ENCODE data around the gene NRL. TPM values are rescaled to one million over a fixed set of nuclear protein-coding genes. Genes with fewer than 3 reads are reported as not detected.

The NRL gene
- total and polyA plus RNA-seq, 9 of the 15 experiments (the other 6 are each of a cell fraction or from before 2014, with no cell fraction given) = 0.07 to 2.7 (median 1.4) TPM; not detected in 1

DNA sequence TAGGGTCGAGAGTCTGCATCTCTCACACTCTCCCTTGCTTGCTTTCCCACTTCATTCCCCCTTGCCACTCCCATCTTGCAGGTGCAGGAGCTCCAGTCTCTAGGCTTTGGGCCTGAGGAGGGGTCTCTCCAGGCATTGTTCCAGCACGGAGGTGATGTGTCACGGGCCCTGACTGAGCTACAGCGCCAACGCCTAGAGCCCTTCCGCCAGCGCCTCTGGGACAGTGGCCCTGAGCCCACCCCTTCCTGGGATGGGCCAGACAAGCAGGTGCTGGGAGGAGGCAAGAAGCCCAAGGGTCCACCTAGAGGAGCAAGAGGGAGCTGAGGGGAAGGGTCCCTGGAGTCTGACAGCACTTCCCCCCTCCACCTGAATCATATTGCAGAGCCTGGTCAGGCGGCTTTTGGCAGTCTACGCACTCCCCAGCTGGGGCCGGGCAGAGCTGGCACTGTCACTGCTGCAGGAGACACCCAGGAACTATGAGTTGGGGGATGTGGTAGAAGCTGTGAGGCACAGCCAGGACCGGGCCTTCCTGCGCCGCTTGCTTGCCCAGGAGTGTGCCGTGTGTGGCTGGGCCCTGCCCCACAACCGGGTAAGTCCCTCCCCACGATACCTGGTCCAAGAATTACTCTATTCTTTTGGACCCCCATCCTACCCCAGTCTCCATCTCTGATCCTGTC lies 36.8 kb upstream of the NRL start:
- in situ Hi-C loops (cut with MboI) (no loop called here), intact Hi-C loops (cut with micrococcal nuclease) (no loop called here)
- no peak overlapping the region for H3K9ac ChIP-seq (ENCODE audit: insufficient read depth in 1 of 2, low read depth in 2 of 2, low read length in 2 of 2)
- no peak for DNase-seq (ENCODE audit: extremely low read depth in 1 of 4, low spot score in 3 of 4)
- H3K9me1 ChIP-seq (ENCODE audit: control insufficient read depth, insufficient read depth, low read length) = no peaks in the 10 kb centered on the region
- BruUV-seq (replicated peaks) = no TSS peak
- no peak for ATAC-seq
- H3K36me3 ChIP-seq (ENCODE audit: control insufficient read depth, insufficient read depth, low read length) = peaks cover 60% of the 10 kb centered on the region; the same call in 2 of the 3 replicates
- POLR2A ChIA-PET = interaction anchor here (0.6 to 1.1 kb wide), 2 partner anchors 10 to 513 kb away, joined by 3 read pairs; partner anchors contain the start of gene IRF9
- CTCF ChIA-PET (ENCODE audit: low intra/inter-chr PET ratio) = no interaction called here
- H3K27ac ChIP-seq (ENCODE audit: extremely low read depth, low read depth, low read length) = no peak overlapping the region
- no peak overlapping the region for H2AFZ ChIP-seq (ENCODE audit: low read depth, low read length)
- 99% methylated on average over 10 of the region's 16 CpGs for WGBS (ENCODE audit: insufficient coverage, low coverage, missing lambda C conversion rate)
- H4K20me1 ChIP-seq (replicated peaks; ENCODE audit: control insufficient read depth, insufficient read depth, low read length) = no peaks in the 10 kb centered on the region
- peaks cover 6 to 24% of the 10 kb centered on the region in 2 experiments; a peak in 4 of 5 replicates for H3K4me1 ChIP-seq (replicated peaks in 1 of 2; ENCODE audit: control insufficient read depth in 2 of 2, insufficient read depth in 2 of 2, low read length in 2 of 2)
- H3K79me2 ChIP-seq (ENCODE audit: control insufficient read depth, insufficient read depth, low read length) = peaks cover 16% of the 10 kb centered on the region
- H3K4me3 ChIP-seq = no peak overlapping the region
- no peaks in the 10 kb centered on the region for H3K27me3 ChIP-seq (ENCODE audit: control insufficient read depth in 2 of 2, insufficient read depth in 2 of 2, low read length in 2 of 2)
- H3K9me3 ChIP-seq (replicated peaks; ENCODE audit: control insufficient read depth, insufficient read depth, low read depth, low read length) = no peaks in the 10 kb centered on the region
- H3K4me2 ChIP-seq (ENCODE audit: insufficient read depth, low read length) = no peak overlapping the region
- FAIRE-seq = no peak
- TF ChIP-seq, protein P1, sequence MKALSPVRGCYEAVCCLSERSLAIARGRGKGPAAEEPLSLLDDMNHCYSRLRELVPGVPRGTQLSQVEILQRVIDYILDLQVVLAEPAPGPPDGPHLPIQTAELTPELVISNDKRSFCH (CRISPR knock-in tag; IDR thresholded peaks at IDR 0.05) = no peak
- TF ChIP-seq, protein P1 (tag; IDR thresholded peaks at IDR 0.05) = no peak
- TF ChIP-seq, protein P2, sequence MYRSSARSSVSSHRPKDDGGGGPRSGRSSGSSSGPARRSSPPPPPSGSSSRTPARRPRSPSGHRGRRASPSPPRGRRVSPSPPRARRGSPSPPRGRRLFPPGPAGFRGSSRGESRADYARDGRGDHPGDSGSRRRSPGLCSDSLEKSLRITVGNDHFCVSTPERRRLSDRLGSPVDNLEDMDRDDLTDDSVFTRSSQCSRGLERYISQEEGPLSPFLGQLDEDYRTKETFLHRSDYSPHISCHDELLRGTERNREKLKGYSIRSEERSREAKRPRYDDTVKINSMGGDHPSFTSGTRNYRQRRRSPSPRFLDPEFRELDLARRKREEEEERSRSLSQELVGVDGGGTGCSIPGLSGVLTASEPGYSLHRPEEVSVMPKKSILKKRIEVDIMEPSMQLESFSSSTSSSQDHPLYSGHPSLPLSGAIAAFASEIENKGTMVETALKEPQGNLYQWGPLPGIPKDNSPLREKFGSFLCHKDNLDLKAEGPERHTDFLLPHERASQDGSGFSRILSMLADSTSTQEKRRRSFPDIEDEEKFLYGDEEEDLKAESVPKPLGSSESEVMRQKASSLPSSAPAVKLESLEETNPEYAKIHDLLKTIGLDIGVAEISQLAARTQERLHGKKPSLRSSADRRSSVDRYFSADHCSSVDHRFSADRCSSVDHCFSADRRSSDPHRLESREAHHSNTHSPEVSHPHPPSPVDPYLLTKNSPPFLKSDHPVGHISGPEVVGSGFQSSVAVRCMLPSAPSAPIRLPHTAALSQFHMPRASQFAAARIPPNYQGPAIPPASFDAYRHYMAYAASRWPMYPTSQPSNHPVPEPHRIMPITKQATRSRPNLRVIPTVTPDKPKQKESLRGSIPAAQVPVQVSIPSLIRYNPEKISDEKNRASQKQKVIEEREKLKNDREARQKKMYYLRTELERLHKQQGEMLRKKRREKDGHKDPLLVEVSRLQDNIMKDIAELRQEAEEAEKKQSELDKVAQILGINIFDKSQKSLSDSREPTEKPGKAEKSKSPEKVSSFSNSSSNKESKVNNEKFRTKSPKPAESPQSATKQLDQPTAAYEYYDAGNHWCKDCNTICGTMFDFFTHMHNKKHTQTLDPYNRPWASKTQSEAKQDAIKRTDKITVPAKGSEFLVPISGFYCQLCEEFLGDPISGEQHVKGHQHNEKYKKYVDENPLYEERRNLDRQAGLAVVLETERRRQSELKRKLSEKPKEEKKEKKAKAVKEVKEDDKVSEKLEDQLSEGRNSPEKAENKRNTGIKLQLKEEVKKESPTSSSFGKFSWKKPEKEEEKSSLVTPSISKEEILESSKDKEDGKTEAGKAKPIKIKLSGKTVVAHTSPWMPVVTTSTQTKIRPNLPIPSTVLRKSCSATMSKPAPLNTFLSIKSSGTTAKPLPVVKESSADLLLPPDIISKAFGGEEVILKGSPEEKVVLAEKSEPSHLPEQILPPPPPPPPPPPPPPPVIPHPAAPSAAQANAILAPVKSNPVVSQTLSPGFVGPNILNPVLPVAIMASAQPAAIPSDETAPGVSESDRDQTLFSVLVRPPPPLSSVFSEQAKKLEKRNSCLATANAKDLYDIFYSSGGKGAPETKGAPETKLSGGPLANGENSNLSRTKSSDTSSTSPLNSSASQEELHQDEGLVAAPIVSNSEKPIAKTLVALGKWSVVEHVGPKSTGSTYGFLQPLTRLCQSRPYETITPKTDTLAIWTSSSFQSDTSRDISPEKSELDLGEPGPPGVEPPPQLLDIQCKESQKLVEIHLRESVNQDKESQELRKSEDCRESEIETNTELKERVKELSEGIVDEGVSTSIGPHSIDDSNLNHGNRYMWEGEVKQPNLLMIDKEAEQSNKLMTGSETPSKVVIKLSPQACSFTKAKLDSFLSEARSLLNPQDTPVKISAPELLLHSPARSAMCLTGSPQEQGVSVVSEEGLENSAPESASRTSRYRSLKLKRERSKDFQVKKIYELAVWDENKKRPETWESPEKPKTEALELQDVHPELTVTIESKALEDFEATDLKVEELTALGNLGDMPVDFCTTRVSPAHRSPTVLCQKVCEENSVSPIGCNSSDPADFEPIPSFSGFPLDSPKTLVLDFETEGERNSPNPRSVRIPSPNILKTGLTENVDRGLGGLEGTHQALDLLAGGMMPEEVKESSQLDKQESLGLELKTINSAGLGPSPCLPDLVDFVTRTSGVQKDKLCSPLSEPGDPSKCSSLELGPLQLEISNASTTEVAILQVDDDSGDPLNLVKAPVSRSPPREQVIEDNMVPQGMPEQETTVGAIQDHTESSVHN (IDR thresholded peaks at IDR 0.05; ENCODE audit: borderline replicate concordance in 1 of 2, low read depth in 1 of 2) = no peak
- TF ChIP-seq EP300 (IDR thresholded peaks at IDR 0.05; ENCODE audit: low read length) (no peak), ZC3H4 (CRISPR knock-in tag; IDR thresholded peaks at IDR 0.05; ENCODE audit: borderline replicate concordance) (no peak), SP1 (CRISPR knock-in tag; IDR thresholded peaks at IDR 0.05) (no peak), MEF2A (IDR thresholded peaks at IDR 0.05; ENCODE audit: control insufficient read depth, low read depth, low read length) (no peak)
- TF ChIP-seq, protein P3, sequence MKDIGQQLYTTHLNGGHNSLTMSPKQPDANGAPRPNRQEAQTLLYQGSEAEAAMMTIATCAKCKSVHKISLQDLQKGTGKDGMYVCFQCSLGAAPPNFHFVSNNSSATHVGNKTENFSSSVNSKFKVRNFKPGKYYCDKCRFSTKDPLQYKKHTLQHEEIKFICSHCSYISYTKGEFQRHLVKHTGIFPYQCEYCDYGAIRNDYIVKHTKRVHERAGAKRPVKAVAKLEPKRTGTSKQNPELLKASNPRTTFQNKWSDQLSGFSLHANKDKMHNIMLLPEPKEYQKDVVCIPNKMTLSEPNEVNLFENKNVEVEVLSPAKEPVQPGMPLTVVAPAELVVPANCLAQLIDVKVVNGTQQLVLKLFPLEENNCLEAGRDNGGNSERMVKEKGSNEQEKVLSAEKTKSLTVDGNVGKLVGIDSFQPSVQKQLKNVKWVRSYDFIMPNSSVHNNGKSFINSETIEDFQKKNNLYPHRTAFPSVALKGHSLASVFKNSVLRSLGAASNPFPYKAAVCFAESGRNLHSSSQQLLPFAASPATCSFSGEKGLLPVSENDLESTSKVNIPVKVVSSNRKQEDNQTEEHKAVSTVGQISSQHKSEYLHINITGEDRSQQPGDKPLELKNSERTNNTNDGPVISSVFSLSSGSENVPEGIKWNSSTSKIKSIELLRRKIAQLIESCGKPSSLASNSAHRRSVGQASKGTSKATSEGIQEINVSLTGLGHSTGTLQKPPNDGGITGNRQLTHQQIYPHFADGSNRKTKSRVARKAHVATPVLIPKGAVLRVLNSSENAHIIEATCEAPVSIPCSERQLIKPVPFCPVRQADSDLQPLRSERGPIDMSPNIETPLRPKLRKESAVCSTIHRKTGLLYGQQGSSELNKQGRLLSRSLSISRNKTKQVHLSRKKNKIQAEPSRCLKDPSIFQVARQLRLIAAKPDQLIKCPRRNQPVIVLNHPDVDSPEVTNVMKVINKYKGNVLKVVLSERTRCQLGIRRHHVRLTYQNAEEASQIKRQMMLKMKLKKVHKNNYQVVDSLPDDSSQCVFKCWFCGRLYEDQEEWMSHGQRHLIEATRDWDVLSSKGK (CRISPR knock-in tag; IDR thresholded peaks at IDR 0.05) = no peak
